Thyroid gland (tissue), 4 donors: Measurements from ENCODE around the gene MYO16.

Experiments
- CTCF ChIP-seq, 6 experiments: fragments of 200-600 bp in 3 of 6; fragments of 450-650 bp in 3 of 6; sonication (generic) in 3 of 6; IDR thresholded peaks; one replicate each; pipeline ENCODE4 v1.5.1; 2016 to 2019; ENCODE audit warnings: antibody characterized with exemption in 6 of 6, mild to moderate bottlenecking in 2 of 6, inconsistent platforms in 1 of 6, moderate library complexity in 1 of 6
- POLR2A ChIP-seq, 2 donors: fragments of 450-650 bp; IDR thresholded peaks; one replicate each; pipeline ENCODE4 v1.6.1; 2017; ENCODE audit warnings: antibody characterized with exemption in 2 of 2, mild to moderate bottlenecking in 2 of 2, moderate library complexity in 1 of 2

- TF ChIP-seq POLR2A (IDR thresholded peaks at IDR 0.05), result no peak
- TF ChIP-seq CTCF (IDR thresholded peaks at IDR 0.05), result no peak
Observed at GRCh38 chr13:108957369-108958012, 328.1 kb downstream of the MYO16 start.
